ENCODE data around the gene YIPF4.
"Not testable (repeated sequence)": the region's sequence is repeated elsewhere in the genome, so short reads cannot be mapped to it uniquely, and the experiment has no call there.

Gene YIPF4

DNA sequence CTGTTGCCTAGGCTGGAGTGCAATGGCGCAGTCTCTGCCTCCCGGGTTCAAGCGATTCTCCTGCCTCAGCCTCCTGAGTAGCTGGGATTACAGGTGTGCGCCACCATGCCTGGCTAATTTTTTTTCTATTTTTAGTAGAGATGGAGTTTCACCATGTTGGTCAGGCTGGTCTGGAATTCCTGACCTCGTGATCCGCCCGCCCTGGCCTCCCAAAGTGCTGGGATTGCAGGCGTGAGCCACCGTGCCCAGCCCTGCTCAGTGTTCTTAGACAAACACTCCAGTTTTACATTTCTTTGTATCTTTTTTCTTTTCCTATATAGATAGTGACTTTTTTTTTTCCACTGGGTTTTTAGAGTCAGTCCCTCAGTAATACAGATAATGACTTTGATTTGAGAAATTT is 86.6 kb downstream of the YIPF4 start:
- in situ Hi-C loops (cut with HindIII; ENCODE audit: low sequenced_read_pairs) = not testable (repeated sequence)

DNA sequence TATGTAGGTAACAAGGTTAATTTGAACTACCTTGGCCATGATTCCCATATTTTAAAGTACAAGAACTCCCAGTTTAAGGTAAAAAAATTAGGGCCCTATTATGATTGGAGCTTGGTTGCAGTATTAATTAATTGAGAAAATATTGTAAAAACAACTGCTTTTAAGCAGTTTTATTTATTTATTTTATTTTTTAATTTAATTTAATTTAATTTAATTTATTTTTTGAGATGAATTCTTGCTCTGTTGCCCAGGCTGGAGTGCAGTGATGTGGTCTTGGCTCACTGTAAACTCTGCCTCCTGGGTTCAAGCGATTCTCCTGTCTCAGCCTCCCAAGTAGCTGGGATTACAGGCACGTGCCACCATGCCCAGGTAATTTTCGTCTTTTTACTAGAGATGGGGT is 88.0 kb downstream of the YIPF4 start:
- in situ Hi-C loops (cut with HindIII; ENCODE audit: low sequenced_read_pairs) = not testable (repeated sequence)
